Frontal cortex (tissue), 4 donors: ENCODE measurements around the gene ZSCAN16. TPM values are rescaled to one million over a fixed set of nuclear protein-coding genes. Genes with fewer than 3 reads are reported as not detected.
"Not testable (repeated sequence)": the region's sequence is repeated elsewhere in the genome, so short reads cannot be mapped to it uniquely, and the experiment has no call there.

ENCODE experiments used
- DNase-seq, 2 donors: peaks; one replicate each; pipeline ENCODE4 v3.0.0; 2012; ENCODE audit warnings: low spot score in 2 of 2
- FAIRE-seq: peaks from 2 replicates; lab custom pipeline; 2012; peaks lifted over from hg19 to GRCh38; lab: Jason Lieb, UNC
- total RNA-seq: library from RNA; depleted of rRNA; stranded (reverse); fragments of >200 nt; gene quantifications from one replicate; pipeline ENCODE4 v1.2.3, GENCODE V29; 2014
- donor health status: control.
- donor health status: control.
- donor health status: control.

The ZSCAN16 gene
- total RNA-seq = 14.3 TPM

DNA sequence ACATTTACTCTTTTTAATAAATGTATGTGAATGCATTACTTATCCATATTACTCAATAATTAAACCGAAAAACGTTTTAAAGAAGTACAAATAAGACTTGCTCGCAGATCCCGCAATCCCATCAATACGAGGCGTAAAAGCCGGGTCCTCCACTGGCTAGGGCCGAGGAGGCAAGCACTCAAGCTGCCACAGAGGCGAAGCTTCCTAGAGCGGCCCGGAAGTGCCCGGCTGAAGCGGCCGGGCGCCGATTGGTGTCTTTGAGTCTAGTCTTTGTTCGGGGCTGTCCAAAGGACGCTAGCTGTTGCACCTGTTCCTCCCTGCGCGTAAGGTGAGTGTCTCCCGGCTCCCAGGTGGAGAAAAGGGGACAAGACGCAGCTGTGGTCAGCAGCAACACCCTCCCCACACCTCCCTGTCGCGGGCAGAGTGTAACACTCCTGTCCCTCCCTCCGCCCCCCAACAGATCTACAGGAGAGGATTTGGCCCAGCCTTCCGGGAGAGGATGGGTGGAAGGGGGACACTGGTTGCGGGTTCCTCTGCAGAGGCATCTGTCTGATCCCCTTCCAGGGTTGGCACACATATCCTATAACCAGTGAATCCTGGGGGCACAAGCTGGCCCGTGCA, at the start of gene ZSCAN16:
Gene ZSCAN16, plus strand, starts transcription at position 260 of the 621 bp plus-strand sequence. CDS start 835 bp downstream, outside the sequence.
- FAIRE-seq (no peak), DNase-seq (peak; percentile 33 to 60)

DNA sequence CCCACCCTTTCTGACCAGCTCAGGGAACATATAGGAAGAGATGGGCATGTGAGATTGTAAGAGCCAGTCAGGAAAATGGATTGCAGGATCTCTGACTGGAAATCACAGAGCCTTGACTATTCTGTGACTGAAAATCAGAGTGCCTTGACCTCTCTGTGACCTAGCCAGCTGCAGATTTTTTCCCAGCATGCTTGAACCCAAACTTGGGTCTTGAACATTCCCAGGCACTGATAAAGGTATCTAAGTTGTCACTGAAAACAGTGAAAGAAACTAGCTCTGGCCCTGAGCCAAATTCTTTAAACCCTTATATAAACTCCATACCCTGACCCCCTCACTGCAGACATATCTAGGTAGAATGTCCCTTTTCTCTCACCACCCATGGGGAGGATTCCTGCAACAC, 46.4 kb upstream of the ZSCAN16 start:
- DNase-seq (no peak), FAIRE-seq (no peak)

DNA sequence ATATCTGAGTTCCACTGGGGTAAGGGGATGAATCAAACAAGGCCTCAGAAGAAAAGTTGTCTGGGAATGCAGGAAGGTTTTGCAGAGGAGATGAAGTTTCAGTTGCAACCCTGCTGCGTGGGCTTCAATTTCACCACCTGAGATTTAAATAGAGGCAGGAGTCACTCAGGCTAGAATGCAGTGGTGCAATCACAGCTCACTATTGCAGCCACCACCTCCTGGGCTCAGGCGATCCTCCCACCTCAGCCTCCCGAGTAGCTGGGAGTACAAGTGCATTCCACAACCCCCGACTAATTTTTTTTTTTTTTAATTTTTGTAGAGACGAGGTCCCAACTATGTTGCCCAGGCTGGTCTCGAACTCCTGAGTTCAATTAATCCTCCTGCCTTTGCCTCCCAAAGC, 45.6 kb upstream of the ZSCAN16 start:
- DNase-seq (no peak), FAIRE-seq (no peak)

DNA sequence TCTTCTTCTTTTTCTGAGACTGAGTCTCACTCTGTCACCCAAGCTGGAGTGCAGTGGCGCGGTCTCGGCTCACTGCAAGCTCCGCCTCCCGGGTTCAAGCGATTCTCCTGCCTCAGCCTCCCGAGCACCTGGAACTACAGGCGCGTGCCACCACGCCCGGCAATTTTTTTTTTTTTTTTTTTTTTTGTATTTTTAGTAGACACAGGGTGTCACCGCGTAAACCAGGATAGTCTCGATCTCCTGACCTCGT, 44.1 kb upstream of the ZSCAN16 start, which contains the start of gene ZNF165:
Gene ZNF165, plus strand, starts transcription at position 188 of the 250 bp plus-strand sequence. CDS start 4,913 bp downstream, outside the sequence.
- FAIRE-seq, DNase-seq: not testable (repeated sequence)

DNA sequence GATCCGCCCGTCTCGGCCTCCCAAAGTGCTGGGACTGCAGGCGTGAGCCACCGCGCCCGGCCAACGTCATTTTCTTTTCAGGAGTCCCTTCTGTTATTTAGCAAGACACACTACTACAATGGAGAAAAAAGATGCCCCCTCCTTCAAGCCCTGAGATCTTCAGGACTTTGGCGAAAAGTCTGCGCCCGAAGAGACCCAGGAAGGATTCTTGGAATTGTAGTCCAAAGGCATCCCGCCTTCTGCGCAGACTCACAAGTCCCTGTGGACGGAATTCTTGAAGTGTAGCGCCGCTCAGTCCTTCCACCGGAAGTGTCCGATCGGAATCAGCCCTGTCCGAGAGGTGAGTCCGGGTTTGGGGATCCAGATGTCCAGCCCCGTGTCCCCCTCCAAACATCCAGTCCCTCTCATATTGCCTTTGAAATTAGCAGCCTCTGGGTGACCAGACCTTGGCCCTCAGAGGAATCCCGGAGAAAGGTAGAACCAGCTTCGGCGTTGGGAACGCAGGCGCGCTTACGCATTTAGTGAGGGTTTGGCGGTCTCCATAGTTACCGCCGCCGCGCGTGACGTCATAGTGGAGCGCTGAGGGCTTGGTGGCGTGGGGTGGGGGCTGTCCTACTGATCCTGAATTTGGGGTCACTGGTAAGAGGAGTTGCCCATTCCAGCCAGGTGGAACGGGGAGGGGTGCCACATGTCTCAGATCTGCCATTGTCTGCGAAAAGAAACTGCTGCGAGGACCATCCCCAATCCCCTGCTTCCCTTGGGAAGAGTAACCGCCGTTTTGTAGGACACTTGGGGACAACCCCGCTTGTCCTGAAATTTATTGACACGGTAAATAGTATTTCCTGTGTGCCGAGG, 43.6 kb upstream of the ZSCAN16 start:
- FAIRE-seq (no peak), DNase-seq (peak; percentile 78 to 83)

DNA sequence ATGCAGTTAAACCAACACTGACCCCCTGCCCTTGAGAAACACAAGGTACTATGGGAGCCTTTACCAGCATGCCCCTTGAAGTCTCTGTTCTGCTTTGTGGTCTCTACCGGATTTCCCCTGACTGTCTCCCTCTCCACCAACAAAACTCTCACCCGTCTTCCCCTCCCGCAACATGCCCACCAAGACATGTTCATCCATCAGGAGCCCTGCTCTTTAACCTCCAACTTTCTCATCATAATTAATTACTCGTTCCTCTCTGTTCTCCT, 43.0 kb upstream of the ZSCAN16 start:
- FAIRE-seq = no peak
- DNase-seq = peak in 1 of 2 donors; percentile 19

DNA sequence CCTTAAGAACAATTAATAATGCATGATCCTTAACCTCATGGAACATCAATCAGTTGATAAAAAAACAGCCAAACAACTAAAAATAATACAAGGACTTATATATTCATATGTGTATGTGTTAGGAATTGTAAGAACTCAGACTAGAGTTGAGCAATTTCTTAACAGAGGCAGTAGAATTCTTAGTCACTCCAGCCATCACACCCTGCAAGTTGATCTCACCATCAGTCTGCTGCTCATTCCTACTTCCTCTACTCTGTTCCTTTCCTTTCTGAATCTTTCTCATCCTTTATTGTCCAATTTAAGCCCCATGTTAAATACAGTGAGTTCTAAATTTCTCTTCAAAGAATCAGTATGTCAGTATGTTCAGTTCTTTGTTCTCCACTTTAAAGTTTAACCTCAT, 41.5 kb upstream of the ZSCAN16 start:
- no peak for FAIRE-seq
- no peak for DNase-seq

DNA sequence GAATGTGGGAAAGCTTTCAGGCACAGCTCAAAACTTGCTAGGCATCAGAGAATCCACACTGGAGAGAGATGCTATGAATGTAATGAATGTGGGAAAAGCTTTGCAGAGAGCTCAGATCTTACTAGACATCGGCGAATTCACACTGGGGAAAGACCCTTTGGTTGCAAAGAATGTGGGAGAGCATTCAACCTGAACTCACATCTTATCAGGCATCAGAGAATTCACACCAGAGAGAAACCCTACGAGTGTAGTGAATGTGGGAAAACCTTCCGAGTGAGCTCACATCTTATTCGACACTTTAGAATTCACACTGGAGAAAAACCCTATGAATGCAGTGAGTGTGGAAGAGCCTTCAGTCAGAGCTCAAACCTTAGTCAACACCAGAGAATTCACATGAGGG, 35.4 kb upstream of the ZSCAN16 start:
- DNase-seq (no peak), FAIRE-seq (no peak)

DNA sequence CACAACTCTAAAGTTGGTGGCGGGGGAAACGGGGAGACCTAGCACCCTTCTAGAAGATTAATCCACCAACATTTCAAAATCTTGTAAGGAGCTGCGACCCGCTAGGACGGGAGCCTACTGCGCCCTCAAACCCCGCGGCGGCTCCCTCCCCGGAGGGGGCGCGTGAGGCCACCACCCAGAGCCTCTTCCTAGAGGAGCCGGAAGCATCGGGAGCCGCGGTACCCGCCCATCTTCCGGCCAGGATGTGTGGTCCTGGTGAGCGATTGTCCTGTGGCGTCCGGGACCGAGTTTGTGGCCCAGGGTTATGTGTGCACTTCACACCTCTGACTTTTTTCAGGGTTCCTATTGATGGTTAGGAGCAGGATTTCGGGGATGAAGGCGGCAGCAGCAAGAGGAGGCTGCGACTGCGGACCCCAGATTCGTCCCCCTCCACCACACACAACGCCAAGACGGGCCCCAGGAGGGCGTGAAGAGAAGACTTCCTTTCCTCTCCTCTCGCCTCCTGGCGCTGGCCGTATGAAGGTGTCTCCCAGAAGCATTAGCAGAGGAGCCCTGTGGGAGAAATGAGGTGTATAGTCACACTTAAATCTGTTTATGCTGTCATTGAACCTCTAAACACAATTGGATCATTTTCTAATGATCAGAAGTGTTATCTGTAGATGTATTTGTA, 33.4 kb upstream of the ZSCAN16 start:
- DNase-seq (peak in 1 of 2 donors; percentile 32), FAIRE-seq (no peak)

DNA sequence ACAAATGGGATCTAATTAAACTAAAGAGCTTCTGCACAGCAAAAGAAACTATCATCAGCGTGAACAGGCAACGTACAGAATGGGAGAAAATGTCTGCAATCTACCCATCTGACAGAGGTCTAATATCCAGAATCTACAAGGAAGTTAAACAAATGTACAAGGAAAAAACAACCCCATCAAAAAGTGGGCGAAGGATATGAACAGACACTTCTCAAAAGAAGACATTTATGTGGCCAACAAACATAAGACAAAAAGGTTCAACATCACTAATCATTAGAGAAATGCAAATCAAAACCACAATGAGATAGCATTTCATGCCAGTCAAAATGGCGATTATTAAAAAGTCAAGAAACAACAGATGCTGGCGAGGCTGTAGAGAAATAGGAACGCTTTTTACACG, 22.2 kb upstream of the ZSCAN16 start:
- not testable (repeated sequence) for DNase-seq, FAIRE-seq

DNA sequence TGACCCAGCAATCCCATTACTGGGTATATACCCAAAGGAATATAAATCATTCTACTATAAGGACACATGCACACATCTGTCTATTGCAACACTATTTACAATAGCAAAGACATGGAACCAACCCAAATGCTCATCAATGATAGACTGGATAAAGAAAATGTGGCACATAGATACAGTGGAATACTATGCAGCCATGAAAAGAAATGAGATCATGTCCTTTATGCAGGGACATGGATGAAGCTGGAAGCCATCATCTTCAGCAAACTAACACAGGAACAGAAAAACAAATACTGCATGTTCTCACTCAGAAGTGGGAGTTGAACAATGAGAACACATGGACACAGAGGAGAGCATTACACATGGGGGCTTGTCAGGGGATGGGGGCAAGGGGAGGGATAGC, 21.7 kb upstream of the ZSCAN16 start:
- not testable (repeated sequence) for DNase-seq, FAIRE-seq

DNA sequence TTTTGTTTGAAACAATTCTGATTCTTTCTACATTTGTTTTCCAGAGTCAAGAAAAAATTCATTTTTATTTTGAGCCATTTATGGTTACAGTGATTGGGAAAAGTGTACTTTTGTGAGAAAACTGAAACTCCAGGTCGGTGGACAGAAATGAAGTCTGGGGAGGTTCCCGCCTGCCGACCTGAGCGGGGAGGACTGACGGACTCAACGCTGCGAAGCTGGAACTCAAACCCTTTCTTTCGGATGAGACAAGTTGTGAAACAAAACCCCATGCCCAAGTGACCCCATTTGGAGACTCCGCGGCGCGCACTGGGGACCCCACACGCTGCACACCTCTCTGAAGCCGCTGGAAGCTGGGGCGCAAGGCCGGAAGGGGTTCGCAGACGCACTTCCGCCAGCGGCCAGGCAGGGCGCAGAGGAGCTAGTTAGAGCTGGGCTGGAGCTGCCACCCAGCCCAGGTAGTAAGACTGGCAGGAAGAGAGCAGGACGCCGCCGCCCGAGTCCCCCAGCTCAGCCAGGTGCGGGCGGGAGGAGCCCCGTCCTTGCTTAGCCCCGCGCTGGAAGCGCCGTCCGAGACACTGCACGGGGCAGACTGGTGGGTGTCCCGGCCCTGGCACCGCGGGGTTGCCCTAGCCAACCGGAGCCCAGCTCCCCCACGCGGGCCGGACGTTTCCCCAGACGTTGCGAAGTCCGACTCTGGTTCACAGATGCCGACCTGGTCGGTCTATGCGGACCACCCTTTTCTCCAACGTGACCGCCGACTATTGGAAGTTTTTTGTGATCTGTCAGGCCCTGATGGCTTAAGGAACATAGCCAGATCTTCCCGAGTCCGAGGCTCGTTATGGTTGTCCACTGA, 19.8 kb upstream of the ZSCAN16 start:
- FAIRE-seq (no peak), DNase-seq (peak; percentile 77 to 86)

DNA sequence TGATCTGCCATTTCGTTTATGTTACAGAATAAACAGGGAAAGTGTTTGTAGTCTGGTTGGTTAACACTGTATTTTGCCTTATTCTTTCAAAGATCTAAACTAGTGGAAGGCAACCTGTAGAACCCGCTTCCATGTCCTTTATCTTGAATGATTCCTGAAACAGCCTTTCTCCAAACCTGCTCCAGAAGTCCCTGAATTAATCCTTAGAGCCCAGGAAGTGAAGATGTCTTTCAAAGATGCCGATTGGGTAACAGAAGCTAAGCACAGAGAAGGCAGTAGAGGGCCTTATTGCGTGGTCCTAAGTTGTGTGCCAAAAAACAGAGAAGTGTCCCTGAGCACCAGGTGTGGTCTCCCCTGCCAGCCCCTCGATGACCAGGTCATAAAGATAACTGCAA, 19.2 kb upstream of the ZSCAN16 start:
- FAIRE-seq = no peak
- peak in 1 of 2 donors; percentile 14 for DNase-seq

DNA sequence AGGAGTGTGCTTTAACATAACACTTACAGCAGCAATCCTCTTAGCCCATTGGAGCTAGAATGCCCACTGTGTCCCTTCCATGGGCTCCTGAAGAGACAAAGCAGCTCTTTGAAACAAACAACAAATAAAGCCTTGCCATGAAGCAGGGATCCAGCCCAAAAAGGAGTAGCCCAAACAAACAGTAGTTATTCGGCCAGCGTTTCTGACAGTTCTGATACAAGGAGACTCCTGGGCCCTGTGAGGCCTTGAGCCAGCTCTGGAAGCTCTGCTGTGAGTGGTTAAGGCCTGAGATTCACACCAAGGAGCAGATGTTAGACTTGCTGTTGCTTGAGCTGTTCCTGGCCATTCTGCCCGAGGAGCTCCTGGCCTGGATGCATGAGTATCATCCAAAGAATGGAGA, 16.9 kb upstream of the ZSCAN16 start:
- peak in 1 of 2 donors; percentile 29 for DNase-seq
- no peak for FAIRE-seq

DNA sequence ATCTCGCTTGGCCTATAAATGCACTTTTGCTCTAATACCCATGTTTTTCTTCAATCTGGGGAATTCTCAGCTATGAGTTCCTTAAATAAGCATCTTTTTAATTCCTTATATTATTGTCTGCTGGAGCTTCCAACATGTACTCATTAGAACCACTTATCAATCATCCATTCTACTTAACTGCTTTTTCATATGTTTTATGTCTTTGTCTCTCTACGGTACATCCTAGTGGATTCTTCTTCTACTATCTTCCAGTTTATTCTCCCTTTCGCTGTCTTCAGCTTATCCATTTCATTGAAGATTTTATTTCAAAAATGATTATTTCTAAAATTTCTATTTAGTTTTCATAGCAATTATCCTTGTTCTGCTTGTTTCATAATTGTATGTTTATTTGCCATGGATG, 12.4 kb upstream of the ZSCAN16 start:
- FAIRE-seq (no peak), DNase-seq (no peak)

DNA sequence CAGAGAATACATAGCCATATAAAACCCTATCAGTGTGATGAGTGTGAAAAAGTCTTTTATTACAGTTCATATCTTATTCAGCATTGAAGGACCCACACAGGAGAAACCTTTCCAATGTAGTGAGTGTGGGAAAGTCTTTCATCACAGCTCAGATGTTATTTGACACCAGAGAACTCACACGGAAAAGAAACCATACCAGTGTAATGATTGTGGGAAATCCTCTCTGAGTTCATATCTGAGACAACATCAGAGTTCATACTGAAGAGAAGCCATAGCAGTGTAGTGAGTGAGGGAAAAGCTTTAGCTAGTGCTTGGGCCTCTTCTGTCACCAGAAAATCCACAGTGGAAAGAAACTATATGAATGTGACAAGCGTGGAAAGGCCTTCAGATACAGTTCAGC, 8.6 kb upstream of the ZSCAN16 start:
- no peak for DNase-seq
- no peak for FAIRE-seq

DNA sequence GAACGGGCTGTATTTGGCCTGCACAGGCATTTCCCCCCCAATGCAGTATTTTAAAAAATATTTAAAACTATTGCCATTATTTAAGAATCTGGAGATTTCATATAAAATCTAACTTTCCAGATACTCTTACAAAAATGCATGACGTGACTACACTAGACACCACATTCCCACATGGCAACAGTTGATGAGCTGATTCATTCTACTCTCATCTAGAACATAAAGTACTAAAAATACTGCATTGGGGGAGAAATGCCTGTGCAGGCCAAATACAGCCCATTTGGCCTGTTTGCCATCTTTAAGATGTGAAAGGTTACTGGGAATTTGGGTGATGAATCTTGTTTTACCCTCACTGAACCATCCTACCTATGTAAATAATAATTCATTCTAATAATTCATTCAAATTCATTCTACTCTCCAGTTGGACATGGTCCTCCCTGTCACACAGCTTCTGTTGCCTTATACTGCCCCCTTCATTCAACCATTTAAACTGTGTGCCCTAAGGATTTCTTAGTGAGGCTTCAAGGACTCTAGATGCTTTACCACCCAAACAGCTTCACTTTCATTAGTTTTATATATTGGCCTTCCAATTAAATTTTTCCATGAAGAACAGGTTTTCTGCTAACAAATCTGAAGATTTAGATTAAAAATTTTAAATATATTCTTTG, 6.9 kb upstream of the ZSCAN16 start:
- no peak for FAIRE-seq

DNA sequence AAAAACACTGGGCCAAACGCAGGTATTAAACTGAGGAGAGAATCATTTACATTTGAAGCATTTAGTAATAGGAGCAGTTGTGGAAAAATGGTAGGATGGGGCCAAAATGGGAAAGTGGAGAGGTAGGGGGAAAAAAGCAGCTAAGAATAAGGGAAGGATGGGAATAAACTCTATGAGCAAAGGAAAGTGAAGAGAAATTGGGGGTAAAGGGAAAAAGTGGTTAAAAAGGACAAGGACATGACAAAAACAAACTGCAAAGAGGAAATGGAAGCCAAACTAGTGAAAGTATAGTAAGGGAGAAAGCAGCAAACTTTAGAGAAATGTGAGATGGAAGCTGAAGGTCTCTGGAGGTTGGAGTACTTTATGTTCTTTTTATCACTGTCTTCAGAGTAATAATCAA, 6.2 kb upstream of the ZSCAN16 start:
- no peak for FAIRE-seq

More for the DNA sequence above, 6.9 kb upstream of the ZSCAN16 start:
- no peak for DNase-seq

DNA sequence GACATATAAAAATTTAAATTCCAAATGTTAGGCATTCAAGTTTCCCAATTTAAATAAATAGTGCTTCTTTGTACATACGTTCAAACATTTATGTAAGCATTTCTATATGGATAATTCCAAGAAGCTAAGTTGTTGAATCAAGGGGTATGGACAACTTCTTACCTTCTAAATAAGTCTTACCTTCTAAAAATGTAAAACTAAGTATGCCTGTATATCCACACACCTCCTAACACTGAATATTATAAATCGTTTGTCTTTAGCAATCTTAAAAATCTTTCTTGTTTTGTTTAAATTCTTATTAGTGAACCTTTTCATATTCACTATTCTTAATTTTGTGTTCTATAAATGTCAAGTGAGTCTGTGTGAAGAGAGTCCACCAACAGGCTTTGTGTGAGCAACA, 2.5 kb upstream of the ZSCAN16 start:
- FAIRE-seq (no peak), DNase-seq (no peak)

More for the DNA sequence above, 6.2 kb upstream of the ZSCAN16 start:
- no peak for DNase-seq

DNA sequence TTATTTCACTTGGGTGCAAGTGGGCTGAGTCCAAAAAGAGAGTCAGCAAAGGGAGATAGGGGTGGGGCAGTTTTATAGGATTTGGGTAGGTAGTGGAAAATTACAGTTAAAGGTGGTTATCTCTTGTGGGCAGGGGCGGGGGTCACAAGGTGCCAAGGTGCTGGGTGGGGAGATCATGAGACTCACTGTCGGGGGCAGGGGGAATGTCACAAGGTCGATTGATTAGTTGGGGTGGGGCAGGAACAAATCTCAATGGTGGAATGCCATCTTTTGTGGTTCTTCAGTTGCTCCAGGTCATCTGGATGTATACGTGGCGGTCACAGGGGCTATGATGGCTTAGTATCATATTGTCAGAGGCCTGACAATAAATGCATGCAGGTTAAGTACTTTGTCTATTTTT, 2.1 kb upstream of the ZSCAN16 start:
- not testable (repeated sequence) for DNase-seq, FAIRE-seq
